ENCODE results near the gene HNMT. TPM values are rescaled to one million over a fixed set of nuclear protein-coding genes. Genes with fewer than 3 reads are reported as not detected.
A peak's percentile ranks its signal among the peaks of the same experiment; 100 is the strongest.

HNMT gene
- total RNA-seq, 3 donors from 2014 or later (not counting 1 experiment from before 2014, with no cell fraction given) = 1.1 to 2.1 (median 1.5) TPM

DNA sequence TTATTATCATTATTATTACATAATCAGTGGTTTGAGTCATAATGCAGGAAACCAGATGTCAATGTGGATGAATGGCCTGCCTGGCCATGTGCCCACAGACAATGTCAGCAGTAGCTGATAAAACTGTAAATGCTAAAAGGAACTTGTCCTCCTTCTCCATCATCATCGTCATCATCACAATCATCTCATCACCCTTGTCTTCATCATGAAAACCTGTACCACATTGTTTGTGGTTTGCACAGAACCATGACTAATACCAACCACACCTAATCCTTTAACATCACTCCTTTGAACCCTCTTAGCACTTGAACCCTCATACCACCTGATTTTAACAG, 96.0 kb downstream of the HNMT start:
- Mint-ChIP-seq H3K36me3 (peaks cover 8% of the 10 kb centered on the region), H3K4me1 (no peaks in the 10 kb centered on the region), H3K27me3 (ENCODE audit: low read depth in 2 of 2) (no peaks in the 10 kb centered on the region), H3K4me3 (no peak overlapping the region), H3K27ac (no peak overlapping the region), H3K9me3 (peaks cover 6 to 8% of the 10 kb centered on the region in 2 donors)
- no peaks in the 10 kb centered on the region for H3K4me1 ChIP-seq (ENCODE audit: control insufficient read depth, insufficient read depth, low read length)
- intact Hi-C loops (cut with micrococcal nuclease) = no loop called here
- no peak overlapping the region for H3K4me3 ChIP-seq (ENCODE audit: low read length)
- DNase-seq (no peak), ATAC-seq (peak in 1 of 3 donors; percentile 46)
- TF ChIP-seq, protein P1, sequence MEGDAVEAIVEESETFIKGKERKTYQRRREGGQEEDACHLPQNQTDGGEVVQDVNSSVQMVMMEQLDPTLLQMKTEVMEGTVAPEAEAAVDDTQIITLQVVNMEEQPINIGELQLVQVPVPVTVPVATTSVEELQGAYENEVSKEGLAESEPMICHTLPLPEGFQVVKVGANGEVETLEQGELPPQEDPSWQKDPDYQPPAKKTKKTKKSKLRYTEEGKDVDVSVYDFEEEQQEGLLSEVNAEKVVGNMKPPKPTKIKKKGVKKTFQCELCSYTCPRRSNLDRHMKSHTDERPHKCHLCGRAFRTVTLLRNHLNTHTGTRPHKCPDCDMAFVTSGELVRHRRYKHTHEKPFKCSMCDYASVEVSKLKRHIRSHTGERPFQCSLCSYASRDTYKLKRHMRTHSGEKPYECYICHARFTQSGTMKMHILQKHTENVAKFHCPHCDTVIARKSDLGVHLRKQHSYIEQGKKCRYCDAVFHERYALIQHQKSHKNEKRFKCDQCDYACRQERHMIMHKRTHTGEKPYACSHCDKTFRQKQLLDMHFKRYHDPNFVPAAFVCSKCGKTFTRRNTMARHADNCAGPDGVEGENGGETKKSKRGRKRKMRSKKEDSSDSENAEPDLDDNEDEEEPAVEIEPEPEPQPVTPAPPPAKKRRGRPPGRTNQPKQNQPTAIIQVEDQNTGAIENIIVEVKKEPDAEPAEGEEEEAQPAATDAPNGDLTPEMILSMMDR (IDR thresholded peaks at IDR 0.05) = no peak
- no peaks in the 10 kb centered on the region for H3K27me3 ChIP-seq (ENCODE audit: control insufficient read depth, insufficient read depth, low read length)
- H3K27ac ChIP-seq (ENCODE audit: low read length) = no peak overlapping the region
- H3K9me3 ChIP-seq (ENCODE audit: control insufficient read depth, insufficient read depth, low read length) = no peaks in the 10 kb centered on the region
- no peaks in the 10 kb centered on the region for H3K36me3 ChIP-seq (ENCODE audit: control insufficient read depth, insufficient read depth, low read length)
- WGBS (ENCODE audit: insufficient coverage) = 50% methylated on average over 1 of the region's 1 CpG

DNA sequence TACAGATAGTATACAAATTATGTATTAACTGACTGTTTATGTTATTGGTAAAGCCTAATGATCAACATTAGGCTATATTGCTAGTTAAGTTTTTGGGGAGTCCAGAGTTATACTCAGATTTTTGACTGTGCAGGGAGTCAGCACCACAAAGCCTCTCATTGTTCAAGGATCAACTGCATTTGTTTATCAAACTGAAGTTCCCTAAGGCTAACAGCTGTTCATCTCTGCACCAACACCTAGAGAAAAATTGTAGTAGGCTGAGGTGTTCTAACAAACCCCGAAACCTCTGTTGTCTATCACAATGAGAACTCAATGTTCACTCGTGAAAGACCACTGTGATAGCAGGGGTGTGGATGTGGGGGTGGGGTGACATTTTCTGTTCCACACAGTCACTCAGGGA, 97.7 kb downstream of the HNMT start:
- no peaks in the 10 kb centered on the region for H3K27me3 Mint-ChIP-seq (ENCODE audit: low read depth in 2 of 2)
- no peak for DNase-seq
- Histone ChIP-seq H3K4me1 (ENCODE audit: control insufficient read depth, insufficient read depth, low read length) (no peaks in the 10 kb centered on the region), H3K27me3 (ENCODE audit: control insufficient read depth, insufficient read depth, low read length) (no peaks in the 10 kb centered on the region), H3K27ac (ENCODE audit: low read length) (no peak overlapping the region), H3K4me3 (ENCODE audit: low read length) (no peak overlapping the region), H3K9me3 (ENCODE audit: control insufficient read depth, insufficient read depth, low read length) (no peaks in the 10 kb centered on the region), H3K36me3 (ENCODE audit: control insufficient read depth, insufficient read depth, low read length) (no peaks in the 10 kb centered on the region)
- H3K27ac Mint-ChIP-seq = no peak overlapping the region
- H3K9me3 Mint-ChIP-seq = peaks cover 6 to 8% of the 10 kb centered on the region in 2 donors
- TF ChIP-seq, protein P1 (IDR thresholded peaks at IDR 0.05) = no peak
- H3K36me3 Mint-ChIP-seq = peaks cover 8% of the 10 kb centered on the region
- H3K4me1 Mint-ChIP-seq = no peaks in the 10 kb centered on the region
- no peak overlapping the region for H3K4me3 Mint-ChIP-seq
- WGBS (ENCODE audit: insufficient coverage) = 94% methylated on average over 2 of the region's 2 CpGs
- ATAC-seq = no peak
- intact Hi-C loops (cut with micrococcal nuclease) = no loop called here

DNA sequence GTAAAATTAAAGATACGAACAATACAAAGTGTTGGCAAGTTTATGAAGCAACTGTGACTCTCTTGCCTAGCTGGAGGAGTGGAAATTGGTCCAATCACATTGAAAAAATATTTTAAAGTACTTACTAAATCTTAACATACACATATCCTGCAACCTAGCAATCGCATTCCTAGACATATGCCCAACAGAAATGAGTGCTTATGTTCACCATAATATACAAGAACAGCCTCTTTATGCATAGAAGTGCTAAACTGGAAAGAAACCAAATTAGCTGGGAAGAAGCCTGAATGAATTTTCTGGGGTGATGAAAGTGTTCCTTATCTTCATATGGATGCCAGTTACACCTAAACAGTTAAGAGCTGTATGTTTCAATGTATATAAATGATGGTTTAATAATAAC, 98.9 kb downstream of the HNMT start:
- no peaks in the 10 kb centered on the region for H3K36me3 ChIP-seq (ENCODE audit: control insufficient read depth, insufficient read depth, low read length)
- DNase-seq (no peak), ATAC-seq (no peak)
- no peaks in the 10 kb centered on the region for H3K9me3 ChIP-seq (ENCODE audit: control insufficient read depth, insufficient read depth, low read length)
- no peak overlapping the region for H3K4me3 ChIP-seq (ENCODE audit: low read length)
- 73% methylated on average over 2 of the region's 2 CpGs for WGBS (ENCODE audit: insufficient coverage)
- Mint-ChIP-seq H3K27ac (no peak overlapping the region), H3K27me3 (ENCODE audit: low read depth in 2 of 2) (no peaks in the 10 kb centered on the region), H3K36me3 (no peaks in the 10 kb centered on the region), H3K9me3 (no peaks in the 10 kb centered on the region), H3K4me3 (no peak overlapping the region), H3K4me1 (no peaks in the 10 kb centered on the region)
- H3K27me3 ChIP-seq (ENCODE audit: control insufficient read depth, insufficient read depth, low read length) = no peaks in the 10 kb centered on the region
- no peak overlapping the region for H3K27ac ChIP-seq (ENCODE audit: low read length)
- H3K4me1 ChIP-seq (ENCODE audit: control insufficient read depth, insufficient read depth, low read length) = no peaks in the 10 kb centered on the region
- TF ChIP-seq, protein P1 (IDR thresholded peaks at IDR 0.05) = no peak
- intact Hi-C loops (cut with micrococcal nuclease) = no loop called here
